Subcutaneous abdominal adipose tissue (tissue), 5 donors: ENCODE measurements around the gene SYNM.

ENCODE experiments used
- H3K27ac ChIP-seq: one replicate; pipeline ENCODE4 v1.7.0; 2013; ENCODE audit warnings: low read depth, mild to moderate bottlenecking, inconsistent platforms, low read length, moderate library complexity
- H3K27me3 ChIP-seq, 5 donors: one replicate each; pipeline ENCODE4 v1.7.0; 2013; ENCODE audit warnings: low read length in 5 of 5, inconsistent platforms in 1 of 5; ENCODE audit not compliant: control insufficient read depth in 5 of 5, insufficient read depth in 4 of 5
- H3K36me3 ChIP-seq, 5 donors: one replicate each; pipeline ENCODE4 v1.7.0; 2013; ENCODE audit warnings: low read length in 5 of 5; ENCODE audit not compliant: control insufficient read depth in 5 of 5, insufficient read depth in 5 of 5
- H3K4me1 ChIP-seq, 5 donors: one replicate each; pipeline ENCODE4 v1.7.0; 2013; ENCODE audit warnings: low read length in 5 of 5, mild to moderate bottlenecking in 3 of 5, moderate library complexity in 1 of 5; ENCODE audit not compliant: control insufficient read depth in 5 of 5, insufficient read depth in 5 of 5
- H3K4me3 ChIP-seq, 5 donors: one replicate each; pipeline ENCODE4 v1.7.0; 2013; ENCODE audit warnings: low read length in 5 of 5, low read depth in 1 of 5
- H3K9ac ChIP-seq, 5 donors: one replicate each; pipeline ENCODE4 v1.7.0; 2013; ENCODE audit warnings: low read length in 5 of 5, mild to moderate bottlenecking in 4 of 5, moderate library complexity in 3 of 5
- H3K9me3 ChIP-seq, 5 donors: one replicate each; pipeline ENCODE4 v1.7.0; 2013; ENCODE audit warnings: low read length in 5 of 5; ENCODE audit not compliant: control insufficient read depth in 5 of 5
- donor health status: healthy.
- donor health status: healthy.
- donor health status: healthy.
- donor health status: healthy.
- donor health status: healthy.

Gene SYNM

DNA sequence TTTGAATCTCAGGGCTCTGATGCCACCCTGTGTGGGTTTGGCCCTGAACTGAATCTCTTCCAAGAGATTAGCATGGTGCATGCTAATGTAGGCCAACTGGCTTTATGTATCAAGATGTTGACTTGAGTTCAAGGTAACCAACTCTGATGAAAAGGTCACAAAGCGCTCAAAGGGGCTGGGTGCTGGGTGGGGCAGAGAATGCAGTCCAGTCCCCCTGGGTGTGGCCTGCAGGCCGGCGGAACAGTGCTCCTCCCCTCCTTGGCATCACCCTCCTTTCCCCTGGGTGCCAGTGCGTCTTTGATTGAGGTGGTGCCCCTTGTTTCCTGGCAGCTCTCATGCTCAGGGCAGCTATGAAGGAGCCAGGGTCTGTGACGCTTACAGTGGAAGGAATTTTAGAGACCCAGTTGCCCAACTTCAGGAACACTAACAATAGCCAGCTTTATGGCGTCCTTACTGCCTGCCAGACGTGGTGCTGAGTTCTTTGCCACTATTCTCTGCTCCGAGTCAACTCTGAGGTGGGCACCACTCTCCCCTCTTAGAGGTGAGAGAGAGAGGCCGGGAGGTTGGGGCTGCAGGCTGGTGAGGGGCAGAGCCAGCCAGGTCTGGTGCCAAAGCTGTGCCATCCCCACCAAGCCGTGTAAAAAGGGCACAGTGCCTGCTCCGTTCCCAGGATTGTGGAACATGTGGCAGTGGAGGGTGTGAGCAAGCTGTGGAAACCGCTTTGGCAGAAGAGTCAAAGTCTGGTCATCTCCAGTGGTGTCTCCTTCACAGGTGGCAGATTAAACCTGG lies 9.8 kb downstream of the SYNM start:
- H3K4me3 ChIP-seq: no peak overlapping the region
- peaks cover under 1 to 49% (median 22%) of the 10 kb centered on the region in 5 donors for H3K36me3 ChIP-seq

DNA sequence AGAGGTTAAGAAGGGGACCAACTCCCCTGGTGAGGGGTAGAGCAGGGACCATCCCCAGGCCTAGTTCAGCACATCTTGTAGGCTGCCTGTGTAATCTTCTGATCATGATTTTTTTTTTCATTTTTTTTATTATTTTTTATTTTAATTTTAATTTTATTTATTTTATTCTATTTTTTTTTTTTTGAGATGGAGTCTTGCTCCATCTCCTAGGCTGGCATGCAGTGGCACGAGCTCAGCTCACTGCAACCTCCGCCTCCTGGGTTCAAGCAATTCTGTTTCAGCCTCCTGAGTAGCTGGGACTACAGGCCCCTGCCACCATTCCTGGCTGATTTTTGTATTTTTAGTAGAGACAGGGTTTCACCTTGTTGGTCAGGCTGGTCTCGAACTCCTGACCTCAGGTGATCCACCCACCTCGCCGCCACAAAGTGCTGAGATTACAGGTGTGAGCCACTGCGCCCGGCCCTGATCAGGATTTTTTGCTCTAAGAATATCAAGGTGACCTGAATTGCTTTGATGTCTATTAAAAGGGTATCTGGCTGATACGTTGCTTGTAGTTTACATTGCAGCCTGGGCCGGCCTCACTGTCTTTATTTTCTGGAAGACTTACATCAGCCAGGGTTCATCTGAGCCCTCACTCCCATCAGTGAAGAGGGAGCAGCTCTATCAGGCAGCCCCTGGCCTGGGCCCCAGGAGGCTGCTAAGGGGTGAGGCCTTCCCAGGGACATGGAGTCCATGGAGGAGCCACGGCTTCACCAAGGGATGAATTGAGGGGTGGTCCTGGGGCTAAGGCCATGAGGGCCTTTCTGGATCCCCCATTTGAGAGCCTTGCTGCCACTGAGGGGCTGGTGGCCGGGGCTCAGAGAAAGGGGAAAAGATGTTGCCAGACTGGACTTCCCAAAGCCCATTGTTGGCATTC lies 10.7 kb downstream of the SYNM start:
- Histone ChIP-seq H3K27ac (no peak overlapping the region), H3K4me3 (no peak overlapping the region), H3K27me3 (no peaks in the 10 kb centered on the region), H3K9me3 (no peaks in the 10 kb centered on the region), H3K36me3 (peaks cover 3 to 56% (median 22%) of the 10 kb centered on the region in 5 donors), H3K4me1 (peaks cover 0 to 9% (median 4%) of the 10 kb centered on the region in 5 donors), H3K9ac (no peak overlapping the region)

More for the DNA sequence above, 9.8 kb downstream of the SYNM start:
- H3K4me1 ChIP-seq: peaks cover 0 to 17% (median 11%) of the 10 kb centered on the region in 5 donors
- H3K9me3 ChIP-seq: no peaks in the 10 kb centered on the region
- no peak overlapping the region for H3K27ac ChIP-seq
- H3K27me3 ChIP-seq: no peaks in the 10 kb centered on the region
- no peak overlapping the region for H3K9ac ChIP-seq

GRCh38 chr15:99117111-99117510 lies 12.2 kb downstream of the SYNM start:
- H3K27ac ChIP-seq: no peak overlapping the region
- H3K4me1 ChIP-seq: no peaks in the 10 kb centered on the region
- H3K4me3 ChIP-seq: no peak overlapping the region
- H3K9ac ChIP-seq: no peak overlapping the region
- H3K9me3 ChIP-seq: no peaks in the 10 kb centered on the region
- peaks cover 3 to 60% (median 25%) of the 10 kb centered on the region in 5 donors for H3K36me3 ChIP-seq
- H3K27me3 ChIP-seq: no peaks in the 10 kb centered on the region

- H3K4me1 ChIP-seq: no peaks in the 10 kb centered on the region
- H3K27me3 ChIP-seq: no peaks in the 10 kb centered on the region
- no peaks in the 10 kb centered on the region for H3K9me3 ChIP-seq
- H3K4me3 ChIP-seq: no peak overlapping the region
- H3K27ac ChIP-seq: no peak overlapping the region
- H3K36me3 ChIP-seq: peaks cover 3 to 60% (median 25%) of the 10 kb centered on the region in 5 donors
- no peak overlapping the region for H3K9ac ChIP-seq
These were observed 12.8 kb downstream of the SYNM start for GRCh38 chr15:99117563-99118257.

DNA sequence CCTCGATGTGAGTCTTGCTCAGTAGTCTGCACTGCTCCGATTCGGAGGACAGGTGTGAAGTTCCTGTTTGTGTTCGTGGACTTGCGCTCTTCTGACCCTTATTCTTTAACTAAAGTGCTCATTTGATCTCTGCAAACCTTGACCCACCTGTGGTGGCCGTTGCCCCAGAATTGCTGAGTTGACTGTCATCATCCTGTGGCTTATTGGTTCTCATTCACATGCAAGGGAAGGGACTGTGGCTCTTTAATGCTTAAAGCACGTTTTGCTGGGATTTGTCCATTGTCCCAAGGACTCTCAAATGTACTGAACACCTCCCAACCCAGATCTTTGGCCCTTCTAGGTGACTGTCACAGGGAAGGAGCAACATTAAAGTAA lies 13.4 kb downstream of the SYNM start:
- H3K9ac ChIP-seq: no peak overlapping the region
- peaks cover 0 to 5% (median 5%) of the 10 kb centered on the region in 5 donors for H3K4me1 ChIP-seq
- no peak overlapping the region for H3K27ac ChIP-seq
- H3K36me3 ChIP-seq: peaks cover 3 to 60% (median 25%) of the 10 kb centered on the region in 5 donors
- no peaks in the 10 kb centered on the region for H3K27me3 ChIP-seq
- no peak overlapping the region for H3K4me3 ChIP-seq
- H3K9me3 ChIP-seq: no peaks in the 10 kb centered on the region

DNA sequence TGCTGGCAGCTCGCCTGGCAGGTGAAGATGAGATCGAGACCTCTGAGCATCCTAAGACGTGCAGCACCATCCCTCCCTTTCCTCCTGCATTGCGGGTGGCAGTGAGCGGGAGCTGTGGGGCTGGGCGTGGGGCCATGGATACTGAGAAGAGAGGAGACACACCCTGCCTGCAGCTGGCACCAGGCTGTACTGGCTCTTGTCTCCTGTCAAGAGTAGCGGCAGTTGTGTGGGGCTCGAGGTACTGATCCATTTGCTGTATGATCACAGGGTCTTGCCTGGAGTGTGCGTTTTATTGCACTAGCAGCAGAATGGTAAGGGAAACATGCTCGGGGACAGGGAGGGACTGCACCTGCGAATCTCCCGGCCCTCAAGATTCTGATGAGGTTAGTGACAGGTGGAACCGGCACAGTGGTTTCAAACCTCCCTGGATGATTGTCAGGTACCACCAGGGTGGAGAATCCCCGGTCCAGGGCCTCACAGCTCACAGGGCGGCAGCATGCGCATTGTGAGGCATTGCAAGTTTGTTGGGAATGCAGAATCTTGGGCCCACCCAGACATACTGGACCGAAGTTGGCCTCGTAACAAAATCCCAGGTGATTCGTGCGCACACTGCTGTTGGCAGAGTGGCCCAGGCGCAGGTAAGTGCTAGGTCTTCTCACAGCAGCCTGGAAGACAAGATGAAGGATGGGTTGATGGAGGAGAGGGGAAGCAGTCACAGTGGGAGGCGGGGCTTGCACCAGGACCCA lies 14.1 kb downstream of the SYNM start:
- H3K36me3 ChIP-seq: peaks cover 3 to 53% (median 20%) of the 10 kb centered on the region in 5 donors
- no peaks in the 10 kb centered on the region for H3K9me3 ChIP-seq
- no peaks in the 10 kb centered on the region for H3K27me3 ChIP-seq
- no peak overlapping the region for H3K9ac ChIP-seq
- H3K27ac ChIP-seq: no peak overlapping the region
- peaks cover 0 to 13% (median 12%) of the 10 kb centered on the region in 5 donors for H3K4me1 ChIP-seq
- H3K4me3 ChIP-seq: no peak overlapping the region

- no peaks in the 10 kb centered on the region for H3K9me3 ChIP-seq
- peaks cover 3 to 43% (median 9%) of the 10 kb centered on the region in 5 donors for H3K36me3 ChIP-seq
- H3K27me3 ChIP-seq: no peaks in the 10 kb centered on the region
- H3K4me1 ChIP-seq: peaks cover 0 to 25% (median 24%) of the 10 kb centered on the region in 5 donors
- H3K9ac ChIP-seq: no peak overlapping the region
- H3K4me3 ChIP-seq: no peak overlapping the region
- H3K27ac ChIP-seq: no peak overlapping the region
These were observed 15.3 kb downstream of the SYNM start for GRCh38 chr15:99120050-99120777.

- H3K9me3 ChIP-seq: no peaks in the 10 kb centered on the region
- no peaks in the 10 kb centered on the region for H3K27me3 ChIP-seq
- peaks cover 0 to 30% (median 27%) of the 10 kb centered on the region in 5 donors for H3K4me1 ChIP-seq
- H3K36me3 ChIP-seq: peaks cover 3 to 37% (median 9%) of the 10 kb centered on the region in 5 donors
- no peak overlapping the region for H3K27ac ChIP-seq
- H3K4me3 ChIP-seq: no peak overlapping the region
- no peak overlapping the region for H3K9ac ChIP-seq
These were observed 16.3 kb downstream of the SYNM start for GRCh38 chr15:99121207-99121606.
